ENCODE data around the gene CHPT1.
"Not testable (repeated sequence)": the region's sequence is repeated elsewhere in the genome, so short reads cannot be mapped to it uniquely, and the experiment has no call there.

Gene CHPT1

DNA sequence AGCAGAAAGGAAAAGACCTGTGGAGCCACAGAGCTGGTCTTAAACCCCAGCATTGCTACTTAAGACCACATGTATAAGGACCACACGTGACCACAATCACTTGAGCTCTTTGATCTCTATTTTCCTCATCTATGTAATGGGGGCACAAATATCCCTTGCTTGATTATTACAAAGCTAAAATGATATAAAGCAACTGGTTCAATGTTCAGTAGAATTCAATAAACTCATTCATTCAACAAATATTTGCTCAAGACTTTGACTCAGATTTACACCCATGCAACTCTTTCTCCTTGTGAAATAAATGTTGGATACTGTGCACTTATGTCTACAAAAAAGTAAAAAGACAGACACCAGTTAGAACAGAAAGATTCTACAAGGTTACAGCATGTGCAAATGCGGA lies 21.9 kb upstream of the CHPT1 start:
- no peak overlapping the region for H3K4me2 ChIP-seq (ENCODE audit: low read depth, low read length, poor library complexity, severe bottlenecking)
- no peak overlapping the region for H3K4me3 ChIP-seq (ENCODE audit: low read length, poor library complexity, severe bottlenecking)
- no peaks in the 10 kb centered on the region for H3K79me2 ChIP-seq (ENCODE audit: insufficient read depth, low read length)
- H2AFZ ChIP-seq (ENCODE audit: low read length): no peak overlapping the region
- H3K9ac ChIP-seq (ENCODE audit: low read depth, low read length, poor library complexity, severe bottlenecking): no peak overlapping the region
- no peaks in the 10 kb centered on the region for H3K9me3 ChIP-seq (ENCODE audit: insufficient read depth, low read depth, low read length)
- H3K36me3 ChIP-seq (ENCODE audit: insufficient read depth, low read length): no peaks in the 10 kb centered on the region
- H3K4me1 ChIP-seq (ENCODE audit: insufficient read depth, low read length, poor library complexity, severe bottlenecking): peaks cover 11% of the 10 kb centered on the region
- no peaks in the 10 kb centered on the region for H3F3A ChIP-seq (ENCODE audit: low read depth)
- no peaks in the 10 kb centered on the region for H3K9me2 ChIP-seq (replicated peaks; ENCODE audit: low read depth, low read length)
- H3K27me3 ChIP-seq (ENCODE audit: insufficient read depth, low read length, poor library complexity, severe bottlenecking): no peaks in the 10 kb centered on the region
- TF ChIP-seq, protein P1, sequence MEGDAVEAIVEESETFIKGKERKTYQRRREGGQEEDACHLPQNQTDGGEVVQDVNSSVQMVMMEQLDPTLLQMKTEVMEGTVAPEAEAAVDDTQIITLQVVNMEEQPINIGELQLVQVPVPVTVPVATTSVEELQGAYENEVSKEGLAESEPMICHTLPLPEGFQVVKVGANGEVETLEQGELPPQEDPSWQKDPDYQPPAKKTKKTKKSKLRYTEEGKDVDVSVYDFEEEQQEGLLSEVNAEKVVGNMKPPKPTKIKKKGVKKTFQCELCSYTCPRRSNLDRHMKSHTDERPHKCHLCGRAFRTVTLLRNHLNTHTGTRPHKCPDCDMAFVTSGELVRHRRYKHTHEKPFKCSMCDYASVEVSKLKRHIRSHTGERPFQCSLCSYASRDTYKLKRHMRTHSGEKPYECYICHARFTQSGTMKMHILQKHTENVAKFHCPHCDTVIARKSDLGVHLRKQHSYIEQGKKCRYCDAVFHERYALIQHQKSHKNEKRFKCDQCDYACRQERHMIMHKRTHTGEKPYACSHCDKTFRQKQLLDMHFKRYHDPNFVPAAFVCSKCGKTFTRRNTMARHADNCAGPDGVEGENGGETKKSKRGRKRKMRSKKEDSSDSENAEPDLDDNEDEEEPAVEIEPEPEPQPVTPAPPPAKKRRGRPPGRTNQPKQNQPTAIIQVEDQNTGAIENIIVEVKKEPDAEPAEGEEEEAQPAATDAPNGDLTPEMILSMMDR (conservative IDR thresholded peaks at IDR 0.05; ENCODE audit: low read length): no peak
- TF ChIP-seq EZH2phosphoT487 (IDR thresholded peaks at IDR 0.05; ENCODE audit: borderline replicate concordance): no peak
- H4K20me1 ChIP-seq (ENCODE audit: insufficient read depth, low read length, poor library complexity, severe bottlenecking): no peaks in the 10 kb centered on the region

DNA sequence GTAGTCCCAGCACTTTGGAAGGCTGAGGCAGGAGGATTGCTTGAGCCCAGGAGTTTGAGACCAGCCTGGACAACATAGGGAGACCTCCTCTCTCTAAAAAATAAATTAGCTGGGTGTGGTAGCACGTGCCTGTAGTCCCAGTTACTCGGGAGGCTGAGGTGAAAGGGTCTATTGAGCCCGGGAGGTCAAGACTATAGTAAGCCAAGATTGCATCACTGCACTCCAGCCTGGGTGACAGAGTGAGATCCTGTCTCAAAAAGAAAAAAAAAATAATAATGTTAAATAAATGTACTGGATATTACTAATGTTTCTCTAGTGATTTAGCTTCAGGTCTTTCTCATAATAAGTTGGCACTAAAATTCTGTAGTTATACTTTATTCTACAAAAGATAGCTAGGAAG lies 20.9 kb upstream of the CHPT1 start:
- not testable (repeated sequence) for H3K9me3 ChIP-seq (ENCODE audit: insufficient read depth, low read depth, low read length); H3K9ac ChIP-seq (ENCODE audit: low read depth, low read length, poor library complexity, severe bottlenecking); H3K4me1 ChIP-seq (ENCODE audit: insufficient read depth, low read length, poor library complexity, severe bottlenecking); H3F3A ChIP-seq (ENCODE audit: low read depth); H3K79me2 ChIP-seq (ENCODE audit: insufficient read depth, low read length); H3K4me2 ChIP-seq (ENCODE audit: low read depth, low read length, poor library complexity, severe bottlenecking); H3K9me2 ChIP-seq (replicated peaks; ENCODE audit: low read depth, low read length); H3K36me3 ChIP-seq (ENCODE audit: insufficient read depth, low read length); H3K4me3 ChIP-seq (ENCODE audit: low read length, poor library complexity, severe bottlenecking); H3K27me3 ChIP-seq (ENCODE audit: insufficient read depth, low read length, poor library complexity, severe bottlenecking); H4K20me1 ChIP-seq (ENCODE audit: insufficient read depth, low read length, poor library complexity, severe bottlenecking); H2AFZ ChIP-seq (ENCODE audit: low read length)

DNA sequence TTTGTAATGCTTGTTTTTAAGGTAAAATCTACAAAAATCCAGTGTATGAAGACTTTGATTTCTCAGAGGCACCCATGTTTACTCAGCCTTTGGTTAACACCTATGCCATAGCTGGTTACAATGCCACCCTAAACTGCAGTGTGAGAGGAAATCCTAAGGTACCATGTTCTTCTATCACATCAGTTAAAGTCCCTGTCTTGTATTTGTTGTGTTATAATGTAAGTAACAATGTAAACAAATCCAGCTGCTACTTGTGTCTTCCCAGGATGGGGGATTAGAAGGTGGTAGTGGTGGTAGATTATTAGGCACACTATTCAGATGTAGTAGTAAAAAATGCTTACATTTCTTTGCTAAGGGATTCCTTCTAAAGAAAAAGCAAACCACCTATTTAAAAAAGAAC lies 19.4 kb upstream of the CHPT1 start:
- Histone ChIP-seq H4K20me1 (ENCODE audit: insufficient read depth, low read length, poor library complexity, severe bottlenecking) (no peaks in the 10 kb centered on the region), H3K4me1 (ENCODE audit: insufficient read depth, low read length, poor library complexity, severe bottlenecking) (no peaks in the 10 kb centered on the region), H3F3A (ENCODE audit: low read depth) (no peaks in the 10 kb centered on the region), H3K4me2 (ENCODE audit: low read depth, low read length, poor library complexity, severe bottlenecking) (no peak overlapping the region), H3K9ac (ENCODE audit: low read depth, low read length, poor library complexity, severe bottlenecking) (no peak overlapping the region), H3K36me3 (ENCODE audit: insufficient read depth, low read length) (no peaks in the 10 kb centered on the region), H3K4me3 (ENCODE audit: low read length, poor library complexity, severe bottlenecking) (no peak overlapping the region), H3K27me3 (ENCODE audit: insufficient read depth, low read length, poor library complexity, severe bottlenecking) (no peaks in the 10 kb centered on the region), H3K9me3 (ENCODE audit: insufficient read depth, low read depth, low read length) (no peaks in the 10 kb centered on the region), H3K9me2 (replicated peaks; ENCODE audit: low read depth, low read length) (no peaks in the 10 kb centered on the region), H3K79me2 (ENCODE audit: insufficient read depth, low read length) (no peaks in the 10 kb centered on the region), H2AFZ (ENCODE audit: low read length) (no peak overlapping the region)
- TF ChIP-seq, protein P1 (conservative IDR thresholded peaks at IDR 0.05; ENCODE audit: low read length): no peak
- no peak for TF ChIP-seq EZH2phosphoT487 (IDR thresholded peaks at IDR 0.05; ENCODE audit: borderline replicate concordance)

DNA sequence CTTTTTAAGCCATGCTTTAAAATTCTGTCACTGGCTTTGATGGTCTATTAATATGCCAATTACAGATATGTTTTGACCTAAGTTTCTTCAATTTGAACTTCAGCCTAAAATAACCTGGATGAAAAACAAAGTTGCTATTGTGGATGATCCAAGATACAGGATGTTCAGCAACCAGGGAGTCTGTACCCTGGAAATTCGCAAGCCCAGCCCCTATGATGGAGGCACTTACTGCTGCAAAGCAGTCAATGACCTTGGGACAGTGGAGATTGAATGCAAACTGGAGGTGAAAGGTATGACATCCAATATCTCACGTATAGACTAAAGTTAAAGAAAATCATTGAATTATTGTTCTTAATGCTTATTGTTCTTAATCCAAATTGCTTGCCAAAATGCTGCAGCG lies 17.2 kb upstream of the CHPT1 start:
- H3K4me3 ChIP-seq (ENCODE audit: low read length, poor library complexity, severe bottlenecking): no peak overlapping the region
- no peak overlapping the region for H3K4me2 ChIP-seq (ENCODE audit: low read depth, low read length, poor library complexity, severe bottlenecking)
- H3F3A ChIP-seq (ENCODE audit: low read depth): no peaks in the 10 kb centered on the region
- no peaks in the 10 kb centered on the region for H3K4me1 ChIP-seq (ENCODE audit: insufficient read depth, low read length, poor library complexity, severe bottlenecking)
- TF ChIP-seq, protein P1 (conservative IDR thresholded peaks at IDR 0.05; ENCODE audit: low read length): no peak
- no peak for TF ChIP-seq EZH2phosphoT487 (IDR thresholded peaks at IDR 0.05; ENCODE audit: borderline replicate concordance)
- no peak overlapping the region for H3K9ac ChIP-seq (ENCODE audit: low read depth, low read length, poor library complexity, severe bottlenecking)
- no peaks in the 10 kb centered on the region for H3K36me3 ChIP-seq (ENCODE audit: insufficient read depth, low read length)
- H3K9me2 ChIP-seq (replicated peaks; ENCODE audit: low read depth, low read length): no peaks in the 10 kb centered on the region
- H2AFZ ChIP-seq (ENCODE audit: low read length): peak overlapping the region; percentile 23; the same call in 1 of the 2 replicates
- H3K9me3 ChIP-seq (ENCODE audit: insufficient read depth, low read depth, low read length): no peaks in the 10 kb centered on the region
- no peaks in the 10 kb centered on the region for H3K79me2 ChIP-seq (ENCODE audit: insufficient read depth, low read length)
- no peaks in the 10 kb centered on the region for H4K20me1 ChIP-seq (ENCODE audit: insufficient read depth, low read length, poor library complexity, severe bottlenecking)
- H3K27me3 ChIP-seq (ENCODE audit: insufficient read depth, low read length, poor library complexity, severe bottlenecking): no peaks in the 10 kb centered on the region
